AG04450 (cell line): ENCODE data around the gene CD69. TPM values are rescaled to one million over a fixed set of nuclear protein-coding genes. Genes with fewer than 3 reads are reported as not detected.

ENCODE experiments used
- CTCF ChIA-PET: fragments of 300-600, 350-600 bp; formaldehyde crosslinking; extraction: SDS; loops from one replicate; lab custom pipeline; 2022; ENCODE audit warnings: antibody characterized with exemption, inconsistent platforms; lab: Charles Lee
- POLR2A ChIA-PET: fragments of 350-600 bp; formaldehyde crosslinking; extraction: SDS; loops from one replicate; lab custom pipeline; 2021; ENCODE audit warnings: antibody characterized with exemption, inconsistent platforms; lab: Yijun Ruan, JAX
- DNase-seq: peaks from one replicate; pipeline ENCODE4 v3.0.0-alpha.2; 2011; ENCODE audit warnings: low read depth, low spot score
- H3K27ac ChIP-seq: one replicate; pipeline ENCODE4 v1.5.1; 2012; ENCODE audit warnings: low read depth, low read length, control low read depth
- H3K27me3 ChIP-seq: one replicate; pipeline ENCODE4 v1.6.0; 2012; ENCODE audit warnings: low read length; ENCODE audit not compliant: control insufficient read depth, insufficient read depth
- H3K4me3 ChIP-seq: 2 replicates; pipeline ENCODE4 v1.5.1; 2011; ENCODE audit warnings: mild to moderate bottlenecking, low read depth, low read length, control low read depth
- H3K9me3 ChIP-seq: 2 replicates; pipeline ENCODE4 v1.5.1; 2012; ENCODE audit warnings: low read length; ENCODE audit not compliant: control insufficient read depth, insufficient read depth
- CTCF ChIP-seq: IDR thresholded peaks from 2 replicates; pipeline ENCODE4 v1.5.1; 2011; ENCODE audit warnings: low read depth, low read length, control low read depth, inconsistent platforms
- polyA plus RNA-seq: library from polyadenylated mRNA; depleted of rRNA; stranded (reverse); fragments of >200 nt; gene quantifications from 2 replicates; pipeline ENCODE4 v1.2.3, GENCODE V29; 2011

Gene CD69
- polyA plus RNA-seq, 1 experiment = not detected

- no peak for DNase-seq
- TF ChIP-seq CTCF = no peak
- no peaks in the 10 kb centered on the region for H3K9me3 ChIP-seq
- no peak overlapping the region for H3K4me3 ChIP-seq
- no peaks in the 10 kb centered on the region for H3K27me3 ChIP-seq
- no peak overlapping the region for H3K27ac ChIP-seq
- ChIA-PET CTCF (interaction anchor here (1.0 to 7.3 kb wide), 11 partner anchors 11 to 421 kb away, joined by 3 to 128 read pairs (median 6); no protein-coding TSS in a partner anchor), POLR2A (no interaction called here)
Observed at GRCh38 chr12:9752145-9752933, 8.4 kb downstream of the CD69 start.

GRCh38 chr12:9751204-9752144 is 9.2 kb downstream of the CD69 start:
- DNase-seq = no peak
- TF ChIP-seq CTCF = peak; percentile 54

GRCh38 chr12:9750276-9751203 is 10.2 kb downstream of the CD69 start:
- Histone ChIP-seq H3K27me3 (no peaks in the 10 kb centered on the region), H3K9me3 (no peaks in the 10 kb centered on the region), H3K4me3 (no peak overlapping the region), H3K27ac (no peak overlapping the region)
- CTCF ChIA-PET = interaction anchor here (0.5 to 7.3 kb wide), 120 partner anchors 10 to 1424 kb away, joined by 3 to 128 read pairs (median 4); partner anchors contain the start of genes CD69, CLEC12B, CLEC1B and CLEC2A
- peak; percentile 83 for TF ChIP-seq CTCF
- DNase-seq = peak; percentile 13
- POLR2A ChIA-PET = no interaction called here

More at GRCh38 chr12:9751204-9752144, 9.2 kb downstream of the CD69 start:
- H3K4me3 ChIP-seq = no peak overlapping the region
- CTCF ChIA-PET = interaction anchor here (0.5 to 7.3 kb wide), 85 partner anchors 9 to 1019 kb away, joined by 3 to 128 read pairs (median 5); partner anchors contain the start of genes CD69, CLEC12B, CLEC1B and CLEC2A
- H3K27me3 ChIP-seq = no peaks in the 10 kb centered on the region
- H3K27ac ChIP-seq = no peak overlapping the region
- no peaks in the 10 kb centered on the region for H3K9me3 ChIP-seq
- POLR2A ChIA-PET = no interaction called here

- no peak for DNase-seq
- POLR2A ChIA-PET = no interaction called here
- no peak overlapping the region for H3K4me3 ChIP-seq
- H3K27me3 ChIP-seq = no peaks in the 10 kb centered on the region
- no peak for TF ChIP-seq CTCF
- CTCF ChIA-PET = interaction anchor here (0.6 to 7.3 kb wide), 62 partner anchors 9 to 813 kb away, joined by 3 to 128 read pairs (median 6); partner anchors contain the start of genes CD69, CLEC12B, CLEC1B and CLEC2A
- no peak overlapping the region for H3K27ac ChIP-seq
- no peaks in the 10 kb centered on the region for H3K9me3 ChIP-seq
Observed at GRCh38 chr12:9749640-9750039, 11.1 kb downstream of the CD69 start.
